Measurements from ENCODE around the gene SHKBP1. TPM values are rescaled to one million over a fixed set of nuclear protein-coding genes. Genes with fewer than 3 reads are reported as not detected.
"Not testable (repeated sequence)": the region's sequence is repeated elsewhere in the genome, so short reads cannot be mapped to it uniquely, and the experiment has no call there.

SHKBP1 gene
- total RNA-seq, 4 donors from 2014 or later: 33.3 to 52.1 (median 42.9) TPM

DNA sequence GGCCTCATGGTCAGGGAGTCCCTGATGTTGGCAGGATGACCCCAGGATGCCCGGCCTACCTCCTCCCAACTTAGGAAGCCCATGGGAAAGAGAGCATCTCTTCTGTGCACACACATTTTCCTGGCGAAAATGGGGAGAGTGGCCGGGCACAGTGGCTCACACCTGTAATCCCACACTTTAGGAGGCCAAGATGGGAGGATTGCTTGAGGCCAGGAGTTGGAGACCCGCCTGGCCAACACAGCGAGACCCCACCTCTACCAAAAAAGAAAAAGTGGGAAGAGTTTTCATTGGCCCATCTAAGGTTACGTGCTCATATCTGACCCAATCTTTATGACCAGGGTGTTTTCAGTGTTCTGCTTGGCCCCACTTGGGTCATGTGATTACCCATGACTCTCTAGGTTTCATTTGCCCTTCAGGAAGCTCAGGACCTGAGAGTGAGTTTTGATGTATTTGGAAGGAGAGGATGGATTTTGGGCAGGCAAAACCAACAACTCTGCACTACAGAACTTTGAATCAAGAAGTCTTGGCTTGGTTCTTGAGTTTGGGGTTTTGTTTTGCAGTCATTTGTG, 33.6 kb upstream of the SHKBP1 start:
- DNase-seq: no peak
- no peak overlapping the region for H3K27ac ChIP-seq
- intact Hi-C loops (cut with DNase I): no loop called here
- no peaks in the 10 kb centered on the region for H3K4me1 ChIP-seq
- H3K4me3 ChIP-seq (replicated peaks in 1 of 3): no peak overlapping the region
- no peak for TF ChIP-seq POLR2A (IDR thresholded peaks at IDR 0.05)
- TF ChIP-seq, protein P1, sequence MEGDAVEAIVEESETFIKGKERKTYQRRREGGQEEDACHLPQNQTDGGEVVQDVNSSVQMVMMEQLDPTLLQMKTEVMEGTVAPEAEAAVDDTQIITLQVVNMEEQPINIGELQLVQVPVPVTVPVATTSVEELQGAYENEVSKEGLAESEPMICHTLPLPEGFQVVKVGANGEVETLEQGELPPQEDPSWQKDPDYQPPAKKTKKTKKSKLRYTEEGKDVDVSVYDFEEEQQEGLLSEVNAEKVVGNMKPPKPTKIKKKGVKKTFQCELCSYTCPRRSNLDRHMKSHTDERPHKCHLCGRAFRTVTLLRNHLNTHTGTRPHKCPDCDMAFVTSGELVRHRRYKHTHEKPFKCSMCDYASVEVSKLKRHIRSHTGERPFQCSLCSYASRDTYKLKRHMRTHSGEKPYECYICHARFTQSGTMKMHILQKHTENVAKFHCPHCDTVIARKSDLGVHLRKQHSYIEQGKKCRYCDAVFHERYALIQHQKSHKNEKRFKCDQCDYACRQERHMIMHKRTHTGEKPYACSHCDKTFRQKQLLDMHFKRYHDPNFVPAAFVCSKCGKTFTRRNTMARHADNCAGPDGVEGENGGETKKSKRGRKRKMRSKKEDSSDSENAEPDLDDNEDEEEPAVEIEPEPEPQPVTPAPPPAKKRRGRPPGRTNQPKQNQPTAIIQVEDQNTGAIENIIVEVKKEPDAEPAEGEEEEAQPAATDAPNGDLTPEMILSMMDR (IDR thresholded peaks at IDR 0.05): no peak
- H3K27me3 ChIP-seq: no peaks in the 10 kb centered on the region
- no peaks in the 10 kb centered on the region for H3K36me3 ChIP-seq
- H3K9me3 ChIP-seq: no peaks in the 10 kb centered on the region
- 95 to 97% methylated on average over 6 of the region's 6 CpGs for WGBS, 2 donors

DNA sequence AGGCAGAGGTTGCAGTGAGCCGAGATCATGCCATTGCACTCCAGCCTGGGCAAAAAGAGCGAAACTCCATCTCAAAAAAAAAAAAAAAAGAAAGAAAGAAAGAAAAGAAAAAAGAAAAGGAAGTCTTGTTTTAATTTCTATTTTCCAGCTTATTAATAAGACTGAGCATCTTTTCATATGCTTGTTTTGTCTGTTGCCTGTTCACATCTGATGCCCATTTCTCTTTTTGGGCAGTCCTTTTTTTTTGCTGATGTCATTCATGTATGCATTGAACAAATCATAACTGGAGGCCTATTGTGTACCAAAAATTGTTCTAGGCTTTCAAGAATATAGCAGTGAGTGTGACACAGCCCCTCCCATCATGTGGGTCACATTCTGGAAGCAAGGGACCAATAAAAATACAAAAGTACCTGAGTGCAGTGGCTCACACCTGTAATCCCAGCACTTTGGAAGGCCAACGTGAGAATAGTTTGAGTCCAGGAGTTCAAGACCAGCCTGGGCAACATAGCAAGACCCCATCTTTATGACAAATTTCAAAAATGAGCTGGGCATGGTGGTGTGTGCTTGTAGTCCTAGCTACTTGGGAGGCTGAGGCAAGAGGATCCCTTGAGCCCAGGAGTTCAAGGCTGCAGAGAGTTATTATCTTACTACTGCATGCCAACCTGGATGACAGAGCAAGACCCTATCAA, 30.4 kb upstream of the SHKBP1 start:
- H3K27ac ChIP-seq; H3K9me3 ChIP-seq; H3K36me3 ChIP-seq; DNase-seq; H3K27me3 ChIP-seq; H3K4me3 ChIP-seq (replicated peaks in 1 of 3); intact Hi-C loops (cut with DNase I); H3K4me1 ChIP-seq: not testable (repeated sequence)
- whole genome bisulfite sequencing, 2 donors: 84 to 85% methylated on average over 3 of the region's 3 CpGs

DNA sequence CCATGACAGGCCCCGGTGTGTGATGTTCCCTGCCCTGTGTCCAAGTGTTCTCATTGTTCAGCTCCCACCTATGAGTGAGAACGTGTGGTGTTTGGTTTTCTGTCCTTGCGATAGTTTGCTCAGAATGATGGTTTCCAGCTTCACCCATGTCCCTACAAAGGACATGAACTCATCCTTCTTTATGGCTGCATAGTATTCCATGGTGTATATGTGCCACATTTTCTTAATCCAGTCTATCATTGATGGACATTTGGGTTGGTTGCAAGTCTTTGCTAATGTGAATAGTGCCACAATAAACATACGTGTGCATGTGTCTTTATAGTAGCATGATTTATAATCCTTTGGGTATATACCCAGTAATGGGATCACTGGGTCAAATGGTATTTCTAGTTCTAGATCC, 29.5 kb upstream of the SHKBP1 start:
- intact Hi-C loops (cut with DNase I): not testable (repeated sequence)

DNA sequence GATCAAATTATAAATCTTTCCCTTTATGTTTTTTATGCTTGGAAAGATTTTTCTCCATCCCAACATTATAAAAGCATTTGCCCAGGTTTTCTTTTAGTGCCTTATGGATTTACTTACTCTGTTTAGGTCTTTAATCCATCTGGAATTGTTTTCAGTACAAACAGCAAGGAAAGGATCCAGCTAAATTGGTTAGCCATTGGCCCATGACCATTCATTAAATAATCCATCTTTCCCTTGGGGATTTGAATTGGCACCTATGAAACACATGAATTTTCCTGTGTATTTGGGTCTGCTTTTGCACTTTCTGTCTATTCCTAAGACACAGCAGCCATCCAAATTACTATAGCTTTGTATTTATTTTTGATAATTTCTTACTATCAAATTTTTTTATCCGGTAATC, 28.8 kb upstream of the SHKBP1 start:
- no peak for DNase-seq
- H3K27me3 ChIP-seq: no peaks in the 10 kb centered on the region
- H3K27ac ChIP-seq: no peak overlapping the region
- no peaks in the 10 kb centered on the region for H3K9me3 ChIP-seq
- no peak overlapping the region for H3K4me3 ChIP-seq (replicated peaks in 1 of 3)
- 80 to 87% methylated on average over 1 of the region's 1 CpG for WGBS, 2 donors
- intact Hi-C loops (cut with DNase I): no loop called here
- H3K36me3 ChIP-seq: no peaks in the 10 kb centered on the region
- TF ChIP-seq, protein P1 (IDR thresholded peaks at IDR 0.05): no peak
- no peak for TF ChIP-seq POLR2A (IDR thresholded peaks at IDR 0.05)
- H3K4me1 ChIP-seq: peaks cover 0 to 5% of the 10 kb centered on the region in 2 donors

More for the DNA sequence above, 29.5 kb upstream of the SHKBP1 start:
- H3K27me3 ChIP-seq; H3K4me1 ChIP-seq; H3K4me3 ChIP-seq (replicated peaks in 1 of 3); DNase-seq; H3K9me3 ChIP-seq; H3K36me3 ChIP-seq; H3K27ac ChIP-seq: not testable (repeated sequence)
- WGBS, 2 donors: 87 to 89% methylated on average over 4 of the region's 4 CpGs

DNA sequence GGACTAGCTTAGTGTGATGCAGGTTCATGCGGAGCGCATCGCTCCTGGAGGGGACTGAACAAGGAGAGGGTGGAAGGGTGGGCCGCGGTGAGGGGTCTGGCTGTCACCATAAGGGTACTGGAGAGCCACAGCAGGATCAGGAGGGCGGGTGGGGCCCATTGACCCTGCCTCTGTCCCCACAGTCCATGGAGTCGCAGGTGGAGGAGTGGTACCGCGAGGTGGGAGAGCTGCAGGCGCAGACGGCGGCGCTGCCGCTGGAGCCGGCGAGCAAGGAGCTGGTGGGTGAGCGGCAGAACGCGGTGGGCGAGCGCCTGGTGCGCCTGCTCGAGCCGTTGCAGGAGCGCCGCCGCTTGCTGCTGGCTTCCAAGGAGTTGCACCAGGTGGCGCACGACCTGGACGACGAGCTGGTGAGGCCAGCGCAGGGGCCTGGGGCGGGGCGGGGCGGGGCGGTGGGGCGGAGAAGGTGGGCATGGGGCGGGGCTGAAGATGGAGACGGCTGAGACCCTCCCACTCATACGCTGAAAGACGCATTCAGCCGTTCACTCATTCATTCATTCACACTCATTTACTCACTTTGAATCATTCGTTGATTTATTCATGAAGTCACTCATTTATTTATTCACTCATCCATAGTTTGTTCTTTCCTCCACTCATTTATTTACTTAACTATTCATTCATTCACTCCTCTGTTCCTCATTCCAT, 27.5 kb upstream of the SHKBP1 start:
- H3K4me3 ChIP-seq (replicated peaks in 1 of 3): no peak overlapping the region
- WGBS, 2 donors: 5 to 9% methylated on average over 25 to 27 of the region's 43 CpGs
- intact Hi-C loops (cut with DNase I): no loop called here
- peak; percentile 67 to 71 for DNase-seq
- no peak overlapping the region for H3K27ac ChIP-seq
- H3K9me3 ChIP-seq: no peaks in the 10 kb centered on the region
- H3K4me1 ChIP-seq: peaks cover 0 to 5% of the 10 kb centered on the region in 2 donors
- H3K27me3 ChIP-seq: peaks cover 4% of the 10 kb centered on the region
- H3K36me3 ChIP-seq: no peaks in the 10 kb centered on the region
- TF ChIP-seq, protein P1 (IDR thresholded peaks at IDR 0.05): peak in 3 of 6 experiments; percentile 29 to 68 (median 46)
- no peak for TF ChIP-seq POLR2A (IDR thresholded peaks at IDR 0.05)

DNA sequence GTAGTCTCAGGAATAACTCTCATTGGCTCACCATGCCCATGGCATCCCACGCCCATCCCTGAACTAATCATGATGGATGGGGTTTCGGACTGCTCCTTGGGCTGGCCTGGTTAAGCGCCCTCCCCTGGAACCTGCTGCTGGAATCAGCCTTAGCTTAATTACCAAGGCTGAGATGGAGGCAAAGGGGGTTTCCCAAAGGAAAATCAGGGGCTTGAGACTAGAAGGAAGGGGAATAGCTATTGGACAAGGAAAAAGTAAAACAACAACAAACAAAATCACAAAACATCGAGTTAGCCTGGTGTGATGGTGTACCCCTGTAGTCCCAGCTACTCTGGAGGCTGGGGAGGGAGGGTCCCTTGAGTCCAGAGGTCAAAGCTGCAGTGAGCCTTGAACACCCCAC, 25.7 kb upstream of the SHKBP1 start:
- peaks cover 8% of the 10 kb centered on the region for H3K27me3 ChIP-seq
- 85 to 91% methylated on average over 4 of the region's 4 CpGs for WGBS, 2 donors
- intact Hi-C loops (cut with DNase I): no loop called here
- no peaks in the 10 kb centered on the region for H3K36me3 ChIP-seq
- DNase-seq: no peak
- H3K27ac ChIP-seq: no peak overlapping the region
- no peaks in the 10 kb centered on the region for H3K9me3 ChIP-seq
- no peak overlapping the region for H3K4me3 ChIP-seq (replicated peaks in 1 of 3)
- peaks cover 0 to 5% of the 10 kb centered on the region in 2 donors for H3K4me1 ChIP-seq
- TF ChIP-seq POLR2A (IDR thresholded peaks at IDR 0.05): no peak
- TF ChIP-seq, protein P1 (IDR thresholded peaks at IDR 0.05): no peak
